Measurements from ENCODE around the gene PTGDS.
A peak's percentile ranks its signal among the peaks of the same experiment; 100 is the strongest.

The PTGDS gene

DNA sequence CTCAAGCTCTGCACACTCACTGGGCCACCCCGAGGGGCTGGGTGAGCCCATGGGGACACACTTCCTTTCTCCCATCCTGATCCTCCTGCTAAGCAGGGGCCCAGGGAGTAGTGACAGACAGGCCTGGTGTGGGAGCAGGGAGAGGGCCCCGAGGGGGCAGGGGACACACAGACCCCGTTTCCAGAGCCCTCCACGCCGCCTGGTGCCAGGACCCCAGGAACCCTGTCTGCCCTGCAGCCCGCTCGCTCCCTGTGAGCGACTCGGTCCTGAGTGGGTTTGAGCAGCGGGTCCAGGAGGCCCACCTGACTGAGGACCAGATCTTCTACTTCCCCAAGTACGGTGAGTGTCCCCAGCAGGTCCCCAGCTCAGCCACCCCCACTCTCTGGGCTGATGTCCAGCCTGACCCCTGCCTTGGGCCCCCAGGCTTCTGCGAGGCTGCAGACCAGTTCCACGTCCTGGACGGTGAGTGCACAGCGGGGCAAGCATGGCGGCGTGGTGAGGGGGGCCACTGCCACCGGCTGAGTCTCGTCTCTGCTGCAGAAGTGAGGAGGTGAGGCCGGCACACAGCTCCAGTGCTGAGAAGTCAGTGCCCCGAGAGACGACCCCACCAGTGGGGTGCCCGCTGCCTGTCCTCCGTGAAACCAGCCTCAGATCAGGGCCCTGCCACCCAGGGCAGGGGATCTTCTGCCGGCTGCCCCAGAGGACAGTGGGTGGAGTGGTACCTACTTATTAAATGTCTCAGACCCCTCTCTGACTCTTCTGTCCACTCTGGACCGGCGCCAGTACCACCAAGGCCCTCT lies 30.9 kb upstream of the PTGDS start:
- no peak for DNase-seq

DNA sequence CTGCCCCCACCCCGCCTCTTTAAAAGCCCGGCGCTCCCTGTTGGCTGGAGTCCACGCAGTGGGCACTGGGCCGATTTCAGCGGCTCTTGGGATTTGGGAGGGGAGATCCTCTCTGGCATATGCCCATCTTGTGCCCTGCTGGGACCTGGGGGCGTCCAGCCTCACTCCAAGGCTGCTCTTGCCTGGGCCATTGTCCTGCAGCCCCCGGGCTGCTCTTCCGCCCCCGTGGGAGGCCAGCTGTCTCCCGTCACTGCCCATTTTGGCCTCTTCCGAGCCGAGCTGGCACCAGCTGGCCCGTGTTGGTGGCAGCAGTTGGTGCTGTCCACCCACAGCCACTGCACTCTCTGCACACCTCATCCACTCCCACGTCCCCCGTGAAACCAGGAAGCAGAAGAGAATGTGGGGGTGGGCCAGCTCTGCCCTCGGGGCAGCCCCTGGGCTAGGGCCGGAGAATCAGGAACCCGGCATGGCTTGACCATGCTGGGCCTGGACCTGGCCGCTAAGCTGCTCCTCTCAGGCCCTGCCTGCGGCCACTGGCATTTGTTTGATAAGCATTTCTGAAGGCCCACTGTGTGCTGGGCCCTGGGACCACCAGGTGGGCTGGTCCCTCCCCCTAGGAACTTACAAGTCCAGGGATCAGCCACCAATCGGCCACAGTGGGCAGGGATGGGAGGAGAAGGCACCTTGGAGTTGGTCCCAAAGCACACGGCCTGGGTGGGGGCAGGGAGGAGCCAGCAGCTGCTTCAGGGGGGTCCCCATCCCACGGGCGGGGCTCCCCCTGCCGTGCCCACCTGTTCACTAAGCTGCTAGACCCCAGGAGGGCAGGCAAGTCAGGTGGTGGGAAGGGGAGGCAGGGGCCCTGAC lies 30.0 kb upstream of the PTGDS start:
- no peak for DNase-seq

DNA sequence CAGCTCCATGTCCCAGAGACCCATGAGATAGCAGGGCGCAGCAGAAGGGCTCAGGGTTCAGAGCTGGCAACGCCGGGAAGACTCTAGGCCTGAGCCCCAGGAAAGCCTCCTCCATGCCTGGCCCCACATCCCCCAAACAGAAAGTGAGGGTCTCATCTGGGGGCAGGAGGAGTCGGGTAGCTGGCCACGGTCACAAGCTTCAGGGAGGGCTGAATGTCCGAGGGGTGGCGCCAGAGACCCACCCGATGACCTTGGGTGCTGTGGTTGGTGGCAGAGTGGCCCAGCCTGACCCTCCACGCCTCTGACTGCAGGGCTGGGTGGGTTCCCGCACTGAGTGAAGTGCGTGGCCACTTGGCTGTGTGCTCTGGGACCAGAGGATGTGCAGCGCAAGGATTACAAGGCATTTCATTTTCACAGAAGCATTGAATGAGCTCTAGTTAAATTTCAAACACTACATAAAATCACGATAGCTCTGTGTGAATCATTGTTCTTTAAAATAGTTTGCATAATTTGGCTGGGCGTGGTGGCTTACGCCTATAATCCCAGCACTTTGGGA lies 29.3 kb upstream of the PTGDS start:
- no peak for DNase-seq

DNA sequence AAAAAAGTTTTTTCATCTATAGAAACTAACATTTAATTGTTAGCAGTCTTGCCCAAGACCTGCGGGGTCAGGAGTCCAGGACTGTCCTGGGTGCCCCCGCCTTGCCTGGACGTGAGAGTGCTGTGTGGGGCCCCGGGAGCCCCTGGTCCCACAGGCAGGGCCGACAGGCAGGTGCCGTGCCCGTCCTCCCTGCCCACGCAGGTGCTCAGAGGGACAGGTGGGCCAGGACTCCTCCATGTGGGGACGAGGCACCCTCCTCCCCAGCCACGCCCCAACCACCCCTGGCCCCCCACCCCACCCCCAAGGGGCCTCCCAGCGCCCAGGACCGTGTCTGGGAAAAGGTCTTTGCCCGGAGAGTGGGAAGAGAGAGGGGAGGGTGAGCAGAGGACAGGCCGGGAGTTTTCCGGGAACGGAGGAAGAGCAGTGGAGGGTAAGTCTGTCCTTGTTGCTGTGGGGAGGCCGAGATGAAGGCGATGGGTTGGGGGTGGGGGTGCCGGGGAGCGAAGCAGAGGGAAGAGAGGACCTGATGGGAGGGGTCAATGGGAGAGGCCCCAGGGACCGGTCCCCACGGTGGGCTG lies 28.0 kb upstream of the PTGDS start:
- peak; percentile 70 for DNase-seq

DNA sequence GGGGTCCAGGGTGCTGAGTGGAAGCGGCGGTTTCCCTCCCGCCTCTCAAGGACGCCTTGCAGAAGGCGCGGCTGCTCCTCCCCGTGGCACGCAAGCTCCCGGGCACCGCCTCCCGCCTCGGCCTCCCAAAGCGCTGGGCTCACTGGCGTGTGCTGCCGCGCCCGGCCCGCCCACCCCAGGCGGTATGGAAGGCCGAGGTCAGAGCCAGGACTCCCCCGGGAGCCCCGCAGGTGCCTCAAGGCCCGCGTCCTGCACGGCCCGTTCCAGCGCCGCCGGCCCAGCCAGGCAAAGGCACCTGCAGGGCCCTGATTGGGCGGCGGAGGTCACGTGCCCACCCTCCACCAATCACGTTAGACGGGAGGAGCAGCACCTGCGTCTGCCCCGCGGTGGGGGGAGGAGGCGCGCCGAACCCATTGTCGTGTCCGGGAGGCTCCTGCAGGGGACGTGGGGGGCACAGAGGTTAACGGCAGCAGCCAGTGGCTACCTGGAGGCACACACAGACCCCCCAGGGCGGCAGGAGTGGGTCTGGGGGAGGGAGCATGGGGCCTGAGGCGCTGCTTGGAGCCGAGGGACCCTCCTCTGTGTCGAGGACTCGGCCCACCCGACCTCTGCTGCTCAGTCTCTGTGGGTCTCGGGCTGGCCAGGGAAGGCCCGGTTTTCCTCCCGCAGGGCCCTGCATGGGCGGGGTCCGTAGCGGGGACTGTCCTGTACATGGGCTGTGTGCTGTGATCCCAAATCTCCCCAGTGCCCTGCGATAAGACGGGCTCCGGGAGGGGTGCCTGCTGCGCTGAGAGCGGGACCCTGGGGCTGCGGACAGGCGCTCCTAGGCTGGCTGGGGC lies 27.3 kb upstream of the PTGDS start:
- DNase-seq: peak; percentile 90

DNA sequence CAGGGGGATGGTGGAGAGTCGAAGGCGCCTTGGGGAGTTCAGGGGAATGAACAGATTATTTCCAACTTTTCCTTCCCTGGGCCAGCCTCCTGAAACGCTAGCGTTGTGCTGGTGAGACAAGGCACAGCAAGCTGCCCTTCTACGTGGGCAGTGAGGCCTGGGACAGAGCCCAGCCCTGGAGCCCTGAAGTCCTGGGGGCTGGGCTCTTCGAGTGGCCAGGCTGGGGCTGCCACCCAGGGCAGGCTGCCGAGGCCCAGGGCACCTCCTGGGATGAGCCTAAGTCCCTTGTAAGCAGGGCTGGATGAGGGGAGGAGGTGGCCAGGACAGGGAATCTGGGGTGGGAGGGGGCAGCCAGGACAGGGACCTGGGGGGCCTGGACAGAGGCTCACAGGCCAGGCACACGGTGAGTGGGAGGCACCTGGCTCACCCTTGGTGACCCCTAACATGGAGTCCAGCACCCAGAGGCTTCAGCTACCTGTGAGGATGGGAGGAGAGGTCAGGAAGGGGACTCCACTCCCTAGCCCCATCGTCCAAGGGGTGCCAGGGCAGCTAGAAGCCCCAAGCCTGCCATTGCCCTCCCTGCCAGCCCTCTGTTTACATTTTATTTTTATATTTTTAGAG lies 26.5 kb upstream of the PTGDS start:
- no peak for DNase-seq

DNA sequence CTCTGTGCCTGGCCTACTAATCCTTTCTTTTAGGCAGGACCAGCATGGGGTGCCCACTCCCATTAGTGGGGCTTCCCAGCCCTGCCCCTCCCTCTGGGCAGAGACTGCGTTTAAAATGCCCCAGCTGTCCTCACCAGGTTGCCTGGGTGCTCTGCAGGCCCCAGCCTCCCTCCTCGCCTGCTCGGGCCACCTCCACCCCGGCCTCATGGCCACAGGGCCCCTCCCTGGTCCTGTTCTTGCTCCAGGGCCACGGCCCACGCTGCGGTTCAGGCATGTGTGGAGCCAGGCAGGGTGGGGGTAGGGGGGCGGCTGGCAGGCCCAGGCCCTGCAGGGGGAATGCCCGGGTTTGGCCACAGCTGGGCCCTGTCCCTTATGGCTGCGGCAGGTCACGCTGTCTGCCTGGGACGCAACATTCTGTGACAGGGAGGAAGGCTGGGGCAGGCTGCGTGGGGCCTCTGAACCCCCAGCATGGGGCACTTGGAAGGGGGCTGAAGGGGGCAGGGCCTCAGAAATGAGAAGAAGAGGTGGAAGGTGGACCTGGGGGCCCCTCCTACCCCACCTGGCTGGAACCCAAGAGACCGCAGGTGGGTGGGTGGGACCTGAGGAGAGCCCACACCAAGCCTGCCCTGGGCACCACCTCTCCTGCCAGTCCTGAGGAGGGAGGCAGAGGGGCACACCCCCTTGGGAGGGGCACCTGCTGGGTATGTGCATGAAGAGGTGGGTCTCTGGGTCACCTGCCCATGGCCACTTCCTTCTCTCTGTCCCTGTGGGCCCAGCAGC lies 25.6 kb upstream of the PTGDS start, which contains the start of gene LCN12:
LCN12 (plus strand) TSS at position 733 of the 780 bp plus-strand sequence. CDS start 55 bp downstream, outside the sequence.
- peak; percentile 38 for DNase-seq

DNA sequence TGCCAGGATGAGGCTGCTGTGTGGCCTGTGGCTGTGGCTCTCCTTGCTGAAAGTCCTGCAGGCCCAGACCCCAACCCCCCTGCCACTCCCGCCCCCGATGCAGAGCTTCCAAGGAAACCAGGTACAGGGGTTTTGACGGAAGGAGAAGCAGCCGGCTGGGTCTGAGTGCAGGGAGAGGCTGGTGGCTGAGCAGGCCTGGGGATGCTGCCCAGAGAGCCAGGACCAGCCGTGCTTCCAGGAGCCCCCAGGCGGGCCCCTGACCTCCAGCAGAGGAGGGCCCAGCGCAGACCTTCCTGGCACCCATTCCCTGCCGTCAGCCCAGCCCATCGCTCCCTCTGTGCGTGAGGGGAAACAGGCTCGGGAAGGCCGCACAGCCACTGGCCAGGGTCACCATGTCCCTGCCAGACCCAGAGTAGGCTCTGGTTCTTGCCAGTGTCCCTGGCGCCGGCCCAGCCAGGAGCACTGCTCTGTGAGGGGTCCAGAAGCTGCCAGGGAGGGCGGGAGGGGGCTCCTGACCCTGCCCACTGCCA lies 24.9 kb upstream of the PTGDS start:
- DNase-seq: peak; percentile 38

DNA sequence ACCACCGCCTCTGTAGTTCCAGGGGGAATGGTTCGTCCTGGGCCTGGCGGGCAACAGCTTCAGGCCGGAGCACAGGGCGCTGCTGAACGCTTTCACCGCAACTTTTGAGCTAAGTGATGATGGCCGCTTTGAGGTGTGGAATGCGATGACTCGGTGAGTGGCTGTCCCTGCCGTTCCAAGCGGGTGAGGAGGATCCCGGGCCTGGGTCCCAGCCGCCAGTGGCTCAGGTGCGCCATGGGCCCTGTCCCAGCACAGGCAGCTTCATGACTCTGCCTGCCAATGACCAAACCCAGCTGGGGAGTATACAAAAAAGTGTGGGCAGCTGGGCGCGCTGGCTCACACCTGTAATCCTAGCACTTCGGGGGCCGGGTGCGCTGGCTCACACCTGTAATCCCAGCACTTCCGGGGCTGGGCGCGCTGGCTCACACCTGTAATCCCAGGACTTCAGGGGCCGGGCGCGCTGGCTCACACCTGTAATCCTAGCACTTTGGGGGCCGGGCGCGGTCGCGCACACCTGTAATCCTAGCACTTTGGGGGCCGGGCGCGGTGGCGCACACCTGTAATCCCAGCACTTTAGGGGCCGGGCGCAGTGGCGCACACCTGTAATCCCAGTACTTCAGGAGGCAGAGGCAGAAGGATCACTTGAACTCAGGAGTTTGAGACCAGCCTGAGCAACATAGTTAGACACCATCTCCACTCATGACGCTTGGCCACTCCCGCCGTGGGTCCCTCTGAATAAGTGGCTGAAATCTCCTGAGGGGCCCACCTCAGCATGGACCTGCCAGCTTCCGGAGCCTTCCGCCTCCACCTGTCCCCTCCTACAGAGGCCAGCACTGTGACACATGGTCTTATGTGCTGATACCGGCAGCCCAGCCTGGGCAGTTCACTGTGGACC lies 24.2 kb upstream of the PTGDS start:
- no peak for DNase-seq

DNA sequence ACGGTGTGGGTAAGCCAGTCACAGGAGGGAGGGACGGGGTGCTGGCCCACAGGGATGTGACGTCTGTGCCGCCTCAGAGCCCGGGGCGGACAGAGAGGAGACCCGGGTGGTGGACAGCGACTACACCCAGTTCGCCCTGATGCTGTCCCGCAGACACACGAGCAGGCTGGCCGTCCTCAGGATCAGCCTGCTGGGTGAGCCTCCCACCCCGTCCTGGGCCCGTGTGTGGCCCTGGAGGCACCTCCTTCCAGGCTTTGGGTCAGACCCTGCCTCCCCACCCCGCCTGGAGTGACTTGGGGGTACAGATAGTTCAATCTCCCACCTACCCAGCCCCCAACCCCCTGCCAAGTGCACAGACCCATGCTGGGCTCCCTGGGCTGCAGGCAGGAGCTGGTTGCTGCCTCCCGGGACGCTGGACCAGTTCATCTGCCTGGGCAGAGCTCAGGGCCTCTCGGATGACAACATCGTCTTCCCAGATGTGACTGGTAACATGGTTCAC lies 23.5 kb upstream of the PTGDS start:
- no peak for DNase-seq

DNA sequence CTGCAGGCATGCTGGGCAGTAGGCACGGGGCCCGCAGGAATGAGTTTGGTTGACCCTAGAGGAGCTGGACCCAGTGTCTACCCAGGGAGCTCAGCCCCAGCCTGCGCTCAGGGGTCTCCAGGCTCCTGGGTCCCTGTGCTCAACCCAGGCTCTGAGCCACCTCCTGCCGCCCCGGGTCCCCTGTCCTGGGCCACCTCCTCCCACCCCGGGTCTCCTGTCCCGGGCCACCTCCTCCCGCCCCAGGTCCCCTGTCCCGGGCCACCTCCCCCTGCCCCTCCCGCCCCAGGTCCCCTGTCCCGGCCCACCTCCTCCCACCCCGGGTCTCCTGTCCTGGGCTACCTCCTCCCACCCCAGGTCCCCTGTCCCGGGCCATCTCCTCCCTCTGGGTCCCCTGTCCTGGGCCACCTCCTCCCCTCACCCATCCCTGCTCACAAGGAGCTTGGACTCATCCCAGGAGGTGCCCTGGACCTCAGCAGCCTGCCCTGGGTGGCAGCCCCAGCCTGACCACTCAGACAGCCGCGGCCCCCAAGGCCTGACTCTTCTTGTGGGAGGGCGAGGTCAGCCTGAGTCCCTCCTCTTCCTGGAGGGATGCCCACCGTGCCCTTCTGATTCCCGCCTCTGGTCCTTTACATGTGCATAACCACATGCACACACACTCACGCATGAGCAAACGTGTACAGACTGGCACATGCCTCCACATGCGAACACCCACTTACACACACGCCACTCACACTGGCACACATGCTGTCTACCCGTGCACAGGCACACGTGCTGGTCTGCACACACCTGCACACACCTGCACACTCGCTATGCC lies 22.8 kb upstream of the PTGDS start:
- no peak for DNase-seq

DNA sequence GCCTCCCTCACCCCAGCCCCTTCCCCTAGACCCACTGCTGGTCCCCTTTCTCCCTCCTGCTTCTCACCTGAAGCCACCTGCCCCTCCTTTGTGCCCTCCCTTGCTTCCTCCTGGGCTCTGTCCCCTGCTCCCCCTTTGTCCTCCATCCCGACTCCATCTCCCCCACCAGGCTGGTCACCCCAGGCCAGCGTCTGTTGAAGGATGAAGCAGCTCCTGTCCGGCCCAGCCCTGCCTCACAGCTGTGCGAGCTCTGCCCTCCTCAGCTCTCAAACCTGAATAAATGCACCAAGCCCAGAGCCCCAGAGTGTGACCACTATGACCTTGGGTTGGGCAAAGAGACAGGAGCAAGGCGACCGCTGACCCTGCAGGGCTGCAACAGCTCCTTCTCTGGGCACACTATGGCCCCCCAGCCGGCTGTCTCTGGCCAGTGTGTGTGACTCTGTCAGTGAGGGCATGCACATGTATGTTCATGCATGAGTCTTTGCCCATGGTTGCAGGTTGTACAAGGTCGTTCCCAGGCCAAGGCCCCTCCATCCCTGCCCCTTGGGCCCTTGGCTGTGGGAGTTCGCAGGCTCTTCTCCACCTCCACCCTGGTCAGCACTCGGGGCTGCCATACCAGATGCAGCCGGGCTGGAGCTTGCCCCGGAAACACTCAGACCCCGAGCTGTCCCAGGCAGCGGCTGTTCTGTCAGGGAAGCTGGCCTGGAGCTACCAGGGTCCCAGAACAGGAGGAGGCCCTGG lies 21.9 kb upstream of the PTGDS start:
- DNase-seq: no peak

DNA sequence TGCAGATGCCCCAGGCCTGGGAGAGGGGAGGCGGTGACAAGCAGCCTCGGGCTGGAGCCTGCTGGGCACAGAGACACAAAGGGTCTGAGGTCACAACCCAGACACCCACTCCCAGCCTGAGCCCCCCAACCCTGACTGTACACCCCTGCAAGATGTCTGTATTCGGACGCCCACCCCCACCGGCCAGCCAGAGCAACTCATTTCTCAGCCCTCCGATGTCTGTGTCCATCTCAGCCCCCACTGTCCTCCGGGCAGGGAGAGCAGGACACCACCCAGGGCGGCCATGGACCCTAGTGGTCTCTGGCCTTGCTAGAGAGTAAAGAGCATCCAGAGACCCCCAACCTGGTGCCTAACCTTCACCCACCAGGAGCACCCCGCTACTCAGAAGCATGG lies 21.4 kb upstream of the PTGDS start:
- no peak for DNase-seq

DNA sequence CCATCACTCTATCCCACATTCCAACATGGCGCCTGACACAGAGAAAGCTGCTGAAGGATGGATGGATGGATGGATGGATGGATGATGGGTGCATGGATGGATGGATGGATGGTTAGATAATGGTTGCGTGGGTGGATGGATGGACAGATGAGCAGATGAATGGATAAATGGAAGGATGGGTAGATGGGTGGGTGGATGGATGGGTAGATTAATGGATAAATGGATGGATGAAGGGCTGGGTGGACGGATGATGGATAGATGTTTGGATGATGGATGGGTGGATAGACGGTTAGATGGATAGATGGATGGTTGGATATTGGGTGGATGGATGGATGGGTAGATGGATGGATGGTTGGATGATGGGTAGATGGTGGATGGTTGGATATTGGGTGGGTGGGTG lies 20.7 kb upstream of the PTGDS start:
- DNase-seq: no peak

DNA sequence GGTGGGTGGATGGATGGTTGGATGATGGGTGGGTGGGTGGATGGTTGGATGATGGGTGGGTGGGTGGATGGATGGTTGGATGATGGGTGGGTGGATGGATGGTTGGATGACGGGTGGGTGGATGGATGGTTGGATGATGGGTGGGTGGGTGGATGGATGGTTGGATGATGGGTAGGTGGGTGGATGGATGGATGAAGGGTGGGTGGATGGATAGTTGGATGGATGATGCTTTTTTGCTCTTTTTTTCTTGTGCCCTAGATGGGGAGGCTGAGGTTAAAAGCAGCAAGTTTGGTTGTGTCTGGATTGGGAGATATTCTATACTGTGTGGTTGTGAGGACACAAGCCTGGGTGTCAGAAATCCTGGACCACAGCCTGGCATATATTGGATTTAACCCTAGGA lies 19.8 kb upstream of the PTGDS start:
- no peak for DNase-seq

DNA sequence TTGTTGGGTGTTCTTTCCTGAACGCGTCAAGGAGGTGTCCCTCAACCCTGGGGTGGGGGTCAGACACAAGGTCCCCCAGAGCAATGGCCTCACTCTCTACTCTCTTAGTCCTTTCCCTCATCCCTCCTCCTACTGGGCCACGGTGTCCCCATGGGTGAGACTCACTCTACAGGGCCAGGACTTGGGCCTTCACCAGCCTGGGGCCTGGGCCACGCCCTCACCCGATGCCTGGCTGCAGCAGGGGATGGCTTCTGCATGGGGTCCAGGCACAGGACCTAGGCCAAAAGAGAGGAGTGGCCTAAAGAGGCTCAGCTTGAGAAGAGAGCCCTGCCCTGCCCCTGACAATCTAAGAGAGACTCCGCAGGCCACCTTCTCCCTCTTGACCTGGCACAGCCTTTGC lies 19.4 kb upstream of the PTGDS start:
- DNase-seq: no peak

DNA sequence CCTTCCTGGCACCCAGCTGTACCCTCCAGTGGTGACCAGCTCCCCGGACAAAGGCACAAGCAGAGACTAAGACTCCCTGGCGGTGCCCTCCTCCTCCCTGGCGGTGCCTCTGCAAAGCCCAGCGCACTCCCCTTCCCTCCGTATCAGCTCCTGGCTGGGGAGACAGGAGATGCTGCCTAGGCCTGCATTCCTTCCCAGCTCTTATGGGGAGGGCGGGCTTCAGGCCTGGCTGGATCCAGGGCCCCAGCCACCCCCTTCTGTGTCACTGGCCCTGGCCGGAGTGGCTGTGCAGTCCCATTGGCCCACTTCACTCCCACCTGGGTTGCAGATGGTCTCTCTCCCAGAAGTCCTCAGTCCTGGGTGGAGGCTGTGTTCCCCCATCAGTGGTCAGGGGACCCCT lies 18.8 kb upstream of the PTGDS start:
- DNase-seq: no peak
